Measurements from ENCODE around the gene SYNE1.
A peak's percentile ranks its signal among the peaks of the same experiment; 100 is the strongest.
"Not testable (repeated sequence)": the region's sequence is repeated elsewhere in the genome, so short reads cannot be mapped to it uniquely, and the experiment has no call there.

Gene SYNE1

GRCh38 chr6:152176268-152176667 lies 460.9 kb downstream of the SYNE1 start:
- no peak for DNase-seq (ENCODE audit: low read depth)

DNA sequence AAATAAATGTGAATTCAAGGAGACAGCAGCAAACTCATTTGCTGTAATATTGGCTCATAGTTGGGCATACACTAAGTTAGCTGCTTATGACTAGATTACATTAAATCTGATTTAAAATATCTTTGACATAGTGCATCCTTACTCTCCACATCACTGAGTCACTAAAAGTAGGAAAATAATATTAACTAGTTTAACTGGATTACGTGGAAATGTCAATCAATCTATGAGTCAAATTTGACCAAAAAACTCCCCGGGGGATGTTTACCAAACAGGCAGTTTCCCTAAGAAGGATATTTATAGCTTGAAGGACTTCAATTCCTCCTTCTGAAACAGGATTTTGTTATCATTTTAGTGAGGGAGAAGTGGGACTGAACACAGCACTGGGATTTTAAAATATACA lies 463.2 kb downstream of the SYNE1 start:
- no peak for DNase-seq (ENCODE audit: low read depth)

DNA sequence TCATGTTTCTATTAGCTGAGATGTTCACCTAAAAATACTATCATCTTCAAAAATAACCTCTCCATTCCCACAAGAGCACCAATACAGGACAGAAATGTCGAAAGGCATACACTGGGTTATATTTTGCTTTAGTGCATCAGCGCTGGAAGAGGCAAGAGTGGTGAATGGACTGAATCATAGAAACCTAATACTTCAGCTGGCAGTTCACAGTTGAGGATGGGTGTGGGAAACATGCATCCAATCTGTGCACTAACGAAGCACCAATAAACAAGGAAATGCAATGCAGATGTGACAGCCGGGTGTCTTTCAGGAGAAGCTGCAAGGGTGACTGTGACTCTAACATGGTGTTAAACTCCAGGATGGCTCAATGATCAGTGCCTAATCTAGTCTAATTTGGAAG lies 463.8 kb downstream of the SYNE1 start:
- DNase-seq (ENCODE audit: low read depth) = no peak

DNA sequence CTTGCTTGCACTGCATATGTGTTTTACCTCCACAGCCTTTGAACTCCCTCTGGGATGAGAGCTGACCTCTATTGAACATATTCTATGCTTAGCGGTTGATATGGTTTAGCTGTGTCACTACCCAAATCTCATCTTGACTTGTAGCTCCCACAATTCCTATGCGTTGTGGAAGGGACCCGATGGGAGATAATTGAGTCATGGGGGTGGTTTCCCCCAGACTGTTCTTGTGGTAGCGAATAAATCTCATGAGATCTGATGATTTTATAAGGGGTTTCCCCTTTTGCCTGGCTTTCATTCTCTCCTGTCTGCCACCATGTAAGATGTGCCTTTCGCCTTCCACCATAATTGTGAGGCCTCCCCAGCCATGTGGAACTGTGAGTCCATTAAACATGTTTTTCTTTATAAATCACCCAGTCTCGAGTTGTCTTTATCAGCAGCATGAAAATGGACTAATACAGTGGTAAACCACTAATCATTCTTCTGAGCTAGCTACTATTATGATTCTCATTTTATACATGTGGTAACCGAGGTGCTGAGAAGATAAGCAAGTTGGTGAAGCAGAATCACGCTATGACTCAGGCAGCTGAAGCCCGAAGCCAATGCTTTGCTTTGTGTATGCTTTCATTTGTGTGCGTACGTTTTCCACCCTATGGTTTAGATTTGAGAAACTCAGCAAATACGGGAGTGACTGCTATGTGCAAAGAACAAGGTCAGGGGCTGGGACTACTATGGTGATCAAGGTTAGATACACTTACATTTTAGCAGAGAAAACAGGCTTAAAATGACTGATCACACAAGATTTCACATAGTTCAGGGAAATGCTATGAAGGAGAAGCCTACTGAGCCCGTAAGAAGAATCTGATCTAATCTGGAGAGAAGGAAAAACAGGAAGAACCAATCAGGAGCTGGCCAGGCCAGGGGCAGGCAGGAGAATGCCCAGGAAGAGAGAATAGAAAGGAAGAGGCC lies 466.2 kb downstream of the SYNE1 start:
- DNase-seq (ENCODE audit: low read depth) = peak; percentile 27

GRCh38 chr6:152170313-152170701 lies 466.9 kb downstream of the SYNE1 start:
- no peak for DNase-seq (ENCODE audit: low read depth)

DNA sequence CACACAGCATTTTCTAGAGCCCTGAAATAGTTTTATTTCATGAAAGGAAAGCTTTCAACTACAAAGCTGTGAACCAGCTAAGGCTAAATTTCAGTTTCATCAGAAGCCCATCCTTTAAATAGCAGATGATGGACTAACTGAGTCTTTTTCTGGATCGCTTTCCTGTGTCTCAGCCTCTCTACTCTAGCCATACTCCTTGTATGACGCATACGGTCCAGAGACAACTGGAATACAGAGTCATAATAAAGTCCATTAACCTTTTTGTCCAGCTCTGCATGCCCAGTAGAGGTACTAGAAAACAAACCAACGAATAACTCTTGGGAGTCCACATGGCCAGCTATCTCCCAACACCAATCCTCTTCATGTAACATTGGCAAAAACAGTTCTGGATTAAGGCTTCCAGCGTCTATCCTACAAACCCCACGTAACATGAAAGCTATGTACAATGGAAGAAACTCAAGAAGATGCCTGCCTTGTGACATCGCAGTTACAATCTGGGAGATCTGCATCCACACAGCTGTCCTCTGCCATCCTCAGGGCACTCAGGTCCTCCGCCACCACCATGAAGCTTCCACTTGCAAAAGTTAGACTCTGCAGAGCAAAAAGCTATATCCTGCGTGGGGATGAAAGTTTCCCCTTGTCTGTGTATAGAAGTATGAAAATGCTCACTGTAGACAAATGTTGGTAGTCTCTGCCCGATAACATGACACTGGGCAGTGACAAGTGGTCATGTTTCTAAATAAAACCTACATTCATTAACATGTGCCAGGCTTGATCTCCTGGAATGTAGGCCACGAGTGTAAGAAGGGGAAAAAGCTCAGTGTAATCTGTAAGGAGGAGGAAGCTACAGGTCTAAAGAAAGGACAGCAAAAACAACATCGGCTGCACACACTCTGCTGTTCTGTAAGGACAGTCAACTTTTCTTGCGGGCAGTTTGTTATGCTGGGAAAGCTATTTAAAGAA lies 469.2 kb downstream of the SYNE1 start:
- no peak for DNase-seq (ENCODE audit: low read depth)

DNA sequence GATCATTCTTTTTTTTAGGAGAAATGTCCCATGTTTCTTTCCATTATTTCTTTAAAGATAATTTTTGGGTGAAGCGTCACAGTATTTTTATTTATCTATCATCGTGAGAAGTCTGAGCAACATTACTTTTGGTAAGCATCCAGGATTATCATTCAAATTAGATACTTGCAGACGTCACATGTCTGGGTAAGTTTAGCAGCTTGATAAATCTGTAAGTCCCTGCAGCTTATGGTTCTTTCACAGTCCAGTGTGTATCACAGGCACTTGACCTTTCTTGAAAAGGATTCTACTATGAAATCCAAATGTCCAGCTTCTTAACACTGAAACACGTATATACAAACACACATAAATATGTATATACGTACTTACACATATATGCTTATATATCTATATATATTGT lies 470.3 kb downstream of the SYNE1 start:
- no peak for DNase-seq (ENCODE audit: low read depth)

- DNase-seq (ENCODE audit: low read depth) = no peak
These were observed 470.7 kb downstream of the SYNE1 start for GRCh38 chr6:152166497-152166896.

GRCh38 chr6:152164957-152165356 lies 472.2 kb downstream of the SYNE1 start:
- no peak for DNase-seq (ENCODE audit: low read depth)

DNA sequence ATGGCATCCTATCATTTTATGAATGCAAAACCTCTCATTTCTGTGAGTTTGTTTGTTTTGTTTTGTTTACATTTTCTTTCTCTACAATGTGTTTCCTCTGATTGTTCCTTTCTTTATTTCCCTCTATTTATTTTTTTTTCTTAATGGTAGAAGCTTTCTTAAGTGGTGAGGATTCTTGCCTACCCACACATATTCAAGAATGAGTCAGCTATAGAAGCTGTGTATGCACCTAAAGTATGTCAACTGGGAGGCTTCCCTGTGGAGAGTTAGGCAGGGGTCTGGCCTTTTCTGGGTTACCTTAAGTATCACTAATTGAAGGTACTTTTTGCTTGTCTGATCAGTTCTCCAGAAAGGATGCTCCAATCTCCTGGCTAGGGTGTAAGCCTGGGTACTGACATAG lies 475.7 kb downstream of the SYNE1 start:
- no peak for DNase-seq (ENCODE audit: low read depth)

GRCh38 chr6:152160346-152160745 lies 476.8 kb downstream of the SYNE1 start:
- no peak for DNase-seq (ENCODE audit: low read depth)

GRCh38 chr6:152155792-152156191 lies 481.4 kb downstream of the SYNE1 start:
- DNase-seq (ENCODE audit: low read depth) = no peak

DNA sequence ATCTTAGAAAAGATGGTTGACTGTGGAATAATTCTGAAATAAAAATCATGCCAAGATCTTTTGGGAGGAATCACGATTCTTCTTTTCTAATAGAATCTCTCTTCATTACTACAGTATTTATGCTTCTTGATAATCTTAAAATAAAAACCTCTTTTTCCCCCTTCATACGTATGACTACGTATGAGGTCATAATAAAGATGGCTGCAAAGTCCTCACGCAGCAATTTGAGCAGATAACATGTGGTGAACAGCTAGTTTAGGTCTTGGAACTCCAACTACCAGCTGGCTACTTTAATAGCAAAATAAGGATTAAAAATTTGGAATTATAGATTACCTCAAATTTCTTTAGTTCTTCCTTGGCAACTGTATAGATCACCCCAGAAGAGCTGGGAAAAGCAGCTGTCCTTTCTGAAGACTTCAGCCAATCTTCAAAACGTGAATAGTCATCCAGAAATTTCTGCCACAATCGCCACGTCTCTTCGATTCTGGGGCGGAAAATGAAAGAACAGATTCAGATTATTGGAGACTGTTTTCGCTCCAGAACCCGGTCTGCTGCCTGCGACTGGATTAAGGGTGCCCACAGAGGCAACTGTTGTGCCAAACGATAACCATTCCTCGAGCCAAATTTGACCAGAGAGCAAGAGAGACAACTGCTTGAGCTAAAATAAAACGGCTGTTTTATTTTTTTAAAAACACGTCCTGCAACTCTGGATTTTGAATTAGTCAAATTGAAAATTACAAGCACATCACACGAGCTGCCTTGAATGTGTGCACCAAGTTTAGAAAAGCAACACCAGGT lies 482.4 kb downstream of the SYNE1 start:
- no peak for DNase-seq (ENCODE audit: low read depth)

DNA sequence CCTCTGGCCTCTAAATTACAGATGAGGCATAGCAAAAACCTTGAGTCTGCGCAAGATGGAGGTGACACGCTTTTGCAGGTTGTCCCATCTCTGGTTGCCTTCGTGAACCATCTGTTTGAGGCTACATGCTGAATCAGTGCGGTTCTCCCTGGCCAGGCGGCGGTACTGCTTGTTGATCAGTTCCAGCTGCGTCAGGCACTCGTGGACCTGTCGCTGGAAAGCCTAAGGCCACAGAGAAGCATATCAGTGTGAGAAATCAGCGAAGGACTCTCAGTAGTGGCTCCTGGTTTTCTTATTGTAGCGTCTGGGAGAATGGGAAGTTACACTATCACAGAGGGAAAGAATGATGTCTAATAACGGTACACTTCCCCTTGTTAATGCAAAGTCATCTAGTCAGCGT lies 485.2 kb downstream of the SYNE1 start:
- no peak for DNase-seq (ENCODE audit: low read depth)

GRCh38 chr6:152150196-152150595 lies 487.0 kb downstream of the SYNE1 start:
- no peak for DNase-seq (ENCODE audit: low read depth)

- DNase-seq (ENCODE audit: low read depth) = no peak
These were observed 488.8 kb downstream of the SYNE1 start for GRCh38 chr6:152148412-152148811.

- DNase-seq (ENCODE audit: low read depth) = no peak
These were observed 489.9 kb downstream of the SYNE1 start for GRCh38 chr6:152147269-152147668.

DNA sequence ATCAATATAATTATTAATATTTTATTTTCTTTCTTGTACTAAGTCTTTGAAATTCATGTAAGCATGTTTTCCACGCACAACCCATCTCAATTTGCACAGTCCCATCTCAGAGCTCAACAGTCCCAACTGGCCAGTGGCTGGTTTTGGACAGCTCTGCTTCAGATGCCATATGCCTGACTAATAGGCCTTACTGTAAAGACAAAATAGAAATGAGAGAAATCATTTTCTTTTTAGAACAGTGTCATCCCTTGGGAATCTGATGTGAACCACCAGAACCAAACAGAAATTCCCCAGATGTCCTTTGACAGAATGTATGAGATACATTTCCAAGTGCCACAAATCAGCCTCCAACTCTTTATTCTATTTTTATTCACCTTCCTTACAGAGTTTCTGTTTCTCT lies 490.8 kb downstream of the SYNE1 start:
- no peak for DNase-seq (ENCODE audit: low read depth)

DNA sequence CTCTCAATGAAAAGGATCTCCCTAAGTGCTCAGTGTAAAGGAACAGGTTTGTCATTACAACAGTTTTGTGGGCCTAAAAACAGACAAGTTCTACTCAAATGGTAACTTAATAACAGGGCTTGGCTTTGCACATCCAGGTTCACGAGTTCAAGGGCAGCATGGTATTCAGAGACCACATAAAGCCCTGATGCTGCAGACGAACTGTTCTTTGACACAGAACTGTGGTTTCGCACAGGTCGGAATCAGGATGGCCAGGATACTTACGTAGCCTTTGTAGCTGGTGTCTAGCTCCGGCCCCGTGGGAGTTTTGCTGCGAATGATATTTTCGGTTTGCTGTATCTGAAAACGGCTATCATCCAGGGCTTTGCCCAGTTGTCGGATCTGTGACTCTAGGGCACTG lies 493.8 kb downstream of the SYNE1 start:
- no peak for DNase-seq (ENCODE audit: low read depth)

DNA sequence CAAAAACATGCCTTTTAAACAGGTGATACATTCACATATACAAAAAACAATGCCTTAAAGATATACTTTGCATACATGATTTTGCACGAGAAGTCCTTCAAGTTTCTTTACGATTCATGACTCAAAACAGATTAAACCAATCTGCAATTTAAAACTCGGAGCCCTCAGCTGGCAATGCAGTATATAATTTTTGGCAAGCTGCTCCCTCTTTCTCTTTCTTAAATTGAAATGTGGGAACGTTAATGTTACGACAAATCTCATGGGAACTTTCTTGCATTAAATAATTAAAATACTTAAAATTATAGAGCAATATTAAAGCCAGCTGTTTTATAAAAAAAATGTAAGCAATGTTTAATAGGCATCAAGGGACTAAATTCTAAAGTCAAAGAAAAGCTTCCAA lies 495.1 kb downstream of the SYNE1 start:
- no peak for DNase-seq (ENCODE audit: low read depth)

DNA sequence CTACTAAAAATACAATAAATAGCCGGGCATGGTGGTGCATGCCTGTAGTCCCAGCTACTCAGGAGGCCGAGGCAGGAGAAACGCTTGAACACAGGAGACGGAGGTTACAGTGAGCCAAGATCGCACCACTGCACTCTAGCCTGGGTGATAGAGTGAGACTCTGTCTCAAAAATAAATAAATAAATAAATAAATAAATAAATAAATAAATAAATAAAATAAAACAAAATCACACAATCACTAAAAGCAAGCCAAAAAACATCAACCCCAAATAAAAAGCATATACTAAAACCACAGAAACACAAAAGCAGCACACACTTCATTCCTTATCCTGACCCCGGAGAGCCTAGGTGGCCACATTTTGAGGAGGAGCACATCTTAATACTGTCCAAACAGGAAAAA lies 498.8 kb downstream of the SYNE1 start:
- not testable (repeated sequence) for DNase-seq (ENCODE audit: low read depth)

DNA sequence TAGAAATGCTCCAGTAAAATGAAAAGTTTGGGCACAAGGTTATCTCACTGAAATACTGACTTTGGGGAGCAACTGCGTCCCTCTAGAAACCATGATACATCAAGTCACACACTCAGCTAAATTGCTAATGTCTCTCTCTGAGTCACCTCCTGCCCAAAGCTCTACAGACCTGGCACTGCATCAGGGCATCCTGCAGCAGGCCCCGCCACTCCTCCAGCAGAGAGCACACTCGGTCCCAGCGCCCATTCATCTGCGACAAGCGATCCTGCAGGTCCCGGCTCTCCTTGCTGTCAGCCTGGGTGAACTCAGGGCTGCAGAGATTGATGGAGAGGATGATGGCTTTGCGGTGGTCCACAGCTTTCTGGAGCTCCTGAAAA lies 500.7 kb downstream of the SYNE1 start:
- no peak for DNase-seq (ENCODE audit: low read depth)

Data from activated T-helper 1 cell treated with Interleukin-2 at 50 U/mL for 16 hours (primary cell).